ACHN (cell line): ENCODE measurements around the gene BBLN.
"Not testable (repeated sequence)": the region's sequence is repeated elsewhere in the genome, so short reads cannot be mapped to it uniquely, and the experiment has no call there.

ENCODE experiments used
- DNase-seq: peaks from one replicate; pipeline ENCODE4 v3.0.0-alpha.2; 2015
- in situ Hi-C: cut with HindIII; loops from 2 replicates; pipeline ENCODE4 v1.10.0; 2017; ENCODE audit warnings: low sequenced_read_pairs, low pct_ligation_motif_present, low pct_unique_long_range_greater_than_20kb

The BBLN gene

GRCh38 chr9:128122809-128123175 is 37.3 kb upstream of the BBLN start:
- DNase-seq, result no peak
- in situ Hi-C loops, result no loop called here

GRCh38 chr9:128123451-128124080 is 36.5 kb upstream of the BBLN start:
- DNase-seq, result no peak
- in situ Hi-C loops, result no loop called here

GRCh38 chr9:128124451-128124850 is 35.6 kb upstream of the BBLN start:
- DNase-seq, result no peak
- in situ Hi-C loops, result no loop called here

GRCh38 chr9:128124873-128125579 is 35.0 kb upstream of the BBLN start:
- in situ Hi-C loops, result no loop called here
- DNase-seq, result peak; percentile 66

GRCh38 chr9:128125580-128126354 is 34.3 kb upstream of the BBLN start:
- no peak for DNase-seq
- in situ Hi-C loops, result no loop called here

- peak; percentile 80 for DNase-seq
- in situ Hi-C loops, result no loop called here
Observed at GRCh38 chr9:128127568-128127989, 32.5 kb upstream of the BBLN start, which contains the start of gene PTGES2. PTGES2 (minus strand) TSS chr9:128127729; CDS start chr9:128127717, 12 bp downstream.

GRCh38 chr9:128127990-128128835 is 31.9 kb upstream of the BBLN start:
- in situ Hi-C loops, result no loop called here
- peak; percentile 88 for DNase-seq

- no peak for DNase-seq
- in situ Hi-C loops, result no loop called here
Observed at GRCh38 chr9:128128836-128129590, 31.1 kb upstream of the BBLN start.

- in situ Hi-C loops, DNase-seq: not testable (repeated sequence)
Observed at GRCh38 chr9:128129976-128130590, 30.0 kb upstream of the BBLN start.

GRCh38 chr9:128130651-128131050 is 29.4 kb upstream of the BBLN start:
- DNase-seq, in situ Hi-C loops: not testable (repeated sequence)

GRCh38 chr9:128131346-128131745 is 28.7 kb upstream of the BBLN start:
- DNase-seq, in situ Hi-C loops: not testable (repeated sequence)

- DNase-seq, result peak; percentile 57
- in situ Hi-C loops, result not testable (repeated sequence)
Observed at GRCh38 chr9:128132139-128132538, 27.9 kb upstream of the BBLN start.

GRCh38 chr9:128135561-128135960 is 24.5 kb upstream of the BBLN start:
- in situ Hi-C loops, DNase-seq: not testable (repeated sequence)

- DNase-seq, result peak; percentile 88
- in situ Hi-C loops, result no loop called here
Observed at GRCh38 chr9:128136816-128137793, 23.0 kb upstream of the BBLN start.

GRCh38 chr9:128138001-128138400 is 22.1 kb upstream of the BBLN start:
- no peak for DNase-seq
- in situ Hi-C loops, result no loop called here

GRCh38 chr9:128139621-128140020 is 20.4 kb upstream of the BBLN start:
- in situ Hi-C loops, result no loop called here
- no peak for DNase-seq
